Mucosa of rectum (tissue), 2 donors: Measurements from ENCODE around the gene PER2.

Experiments
- H3K27ac ChIP-seq, 2 donors: one replicate each; pipeline ENCODE4 v1.7.0; 2013; ENCODE audit warnings: inconsistent platforms in 2 of 2, low read depth in 2 of 2, low read length in 2 of 2
- H3K27me3 ChIP-seq, 2 donors: one replicate each; pipeline ENCODE4 v1.7.0; 2013; ENCODE audit warnings: low read length in 2 of 2; ENCODE audit not compliant: control insufficient read depth in 2 of 2, insufficient read depth in 2 of 2
- H3K36me3 ChIP-seq, 2 donors: one replicate each; pipeline ENCODE4 v1.7.0; 2013; ENCODE audit warnings: low read length in 2 of 2; ENCODE audit not compliant: control insufficient read depth in 2 of 2, insufficient read depth in 2 of 2
- H3K4me1 ChIP-seq, 2 donors: one replicate each; pipeline ENCODE4 v1.7.0; 2013; ENCODE audit warnings: low read length in 2 of 2, mild to moderate bottlenecking in 1 of 2; ENCODE audit not compliant: control insufficient read depth in 2 of 2, insufficient read depth in 2 of 2
- H3K4me3 ChIP-seq, 2 donors: one replicate each; pipeline ENCODE4 v1.7.0; 2013; ENCODE audit warnings: low read length in 2 of 2
- H3K9ac ChIP-seq, 2 donors: one replicate each; pipeline ENCODE4 v1.7.0; 2013; ENCODE audit warnings: low read length in 2 of 2, low read depth in 1 of 2, mild to moderate bottlenecking in 1 of 2
- H3K9me3 ChIP-seq, 2 donors: one replicate each; pipeline ENCODE4 v1.7.0; 2013; ENCODE audit warnings: low read length in 2 of 2; ENCODE audit not compliant: control insufficient read depth in 2 of 2
- donor health status: healthy.
- donor health status: Normal muscosa, but diverticular disease.

Gene PER2

GRCh38 chr2:238251331-238251730 lies 37.1 kb downstream of the PER2 start:
- Histone ChIP-seq H3K27ac (no peak overlapping the region), H3K4me3 (no peak overlapping the region), H3K9me3 (no peaks in the 10 kb centered on the region), H3K27me3 (no peaks in the 10 kb centered on the region), H3K36me3 (peaks cover 85 to 86% of the 10 kb centered on the region in 2 donors), H3K9ac (no peak overlapping the region), H3K4me1 (no peaks in the 10 kb centered on the region)

GRCh38 chr2:238250896-238251295 lies 37.5 kb downstream of the PER2 start:
- no peak overlapping the region for H3K9ac ChIP-seq
- no peaks in the 10 kb centered on the region for H3K4me1 ChIP-seq
- no peak overlapping the region for H3K4me3 ChIP-seq
- H3K27me3 ChIP-seq: no peaks in the 10 kb centered on the region
- H3K36me3 ChIP-seq: peaks cover 83 to 86% of the 10 kb centered on the region in 2 donors
- no peaks in the 10 kb centered on the region for H3K9me3 ChIP-seq
- H3K27ac ChIP-seq: no peak overlapping the region

- Histone ChIP-seq H3K9ac (no peak overlapping the region), H3K9me3 (no peaks in the 10 kb centered on the region), H3K36me3 (peaks cover 69 to 70% of the 10 kb centered on the region in 2 donors), H3K4me1 (peaks cover 6 to 7% of the 10 kb centered on the region in 2 donors), H3K27me3 (no peaks in the 10 kb centered on the region), H3K4me3 (no peak overlapping the region), H3K27ac (no peak overlapping the region)
Observed at GRCh38 chr2:238247841-238248453, 40.5 kb downstream of the PER2 start.

- Histone ChIP-seq H3K27me3 (no peaks in the 10 kb centered on the region), H3K4me1 (peaks cover 14 to 15% of the 10 kb centered on the region in 2 donors), H3K4me3 (no peak overlapping the region), H3K27ac (no peak overlapping the region), H3K9ac (no peak overlapping the region), H3K36me3 (peaks cover 62 to 63% of the 10 kb centered on the region in 2 donors), H3K9me3 (no peaks in the 10 kb centered on the region)
Observed at GRCh38 chr2:238247002-238247822, 41.2 kb downstream of the PER2 start.

GRCh38 chr2:238244151-238244550 lies 44.3 kb downstream of the PER2 start:
- Histone ChIP-seq H3K4me3 (no peak overlapping the region), H3K27me3 (no peaks in the 10 kb centered on the region), H3K27ac (no peak overlapping the region), H3K4me1 (peaks cover 14 to 28% of the 10 kb centered on the region in 2 donors), H3K36me3 (peaks cover 35 to 38% of the 10 kb centered on the region in 2 donors), H3K9me3 (no peaks in the 10 kb centered on the region), H3K9ac (no peak overlapping the region)

- Histone ChIP-seq H3K9me3 (no peaks in the 10 kb centered on the region), H3K27ac (peak overlapping the region; percentile 31 to 74), H3K36me3 (peaks cover 32 to 35% of the 10 kb centered on the region in 2 donors), H3K9ac (no peak overlapping the region), H3K27me3 (no peaks in the 10 kb centered on the region), H3K4me1 (peaks cover 16 to 28% of the 10 kb centered on the region in 2 donors), H3K4me3 (no peak overlapping the region)
Observed at GRCh38 chr2:238243496-238244076, 44.8 kb downstream of the PER2 start.

- Histone ChIP-seq H3K9ac (peak overlapping the region; percentile 14 to 26), H3K4me3 (no peak overlapping the region), H3K36me3 (peaks cover 29 to 31% of the 10 kb centered on the region in 2 donors), H3K27me3 (no peaks in the 10 kb centered on the region), H3K9me3 (no peaks in the 10 kb centered on the region), H3K4me1 (peaks cover 16 to 28% of the 10 kb centered on the region in 2 donors), H3K27ac (peak overlapping the region; percentile 31 to 74)
Observed at GRCh38 chr2:238242731-238243495, 45.5 kb downstream of the PER2 start.

- H3K9ac ChIP-seq: no peak overlapping the region
- no peaks in the 10 kb centered on the region for H3K9me3 ChIP-seq
- H3K4me3 ChIP-seq: peak overlapping the region in 1 of 2 donors; percentile 13
- H3K27ac ChIP-seq: peak overlapping the region in 1 of 2 donors; percentile 74
- peaks cover 19 to 22% of the 10 kb centered on the region in 2 donors for H3K36me3 ChIP-seq
- peaks cover 0 to 3% of the 10 kb centered on the region in 2 donors for H3K27me3 ChIP-seq
- H3K4me1 ChIP-seq: peaks cover 16 to 28% of the 10 kb centered on the region in 2 donors
Observed at GRCh38 chr2:238241970-238242369, 46.4 kb downstream of the PER2 start.

- peak overlapping the region in 1 of 2 donors; percentile 4 for H3K4me3 ChIP-seq
- peaks cover 16 to 28% of the 10 kb centered on the region in 2 donors for H3K4me1 ChIP-seq
- peaks cover 13 to 15% of the 10 kb centered on the region in 2 donors for H3K36me3 ChIP-seq
- H3K27me3 ChIP-seq: peaks cover 0 to 3% of the 10 kb centered on the region in 2 donors
- no peaks in the 10 kb centered on the region for H3K9me3 ChIP-seq
- peak overlapping the region in 1 of 2 donors; percentile 42 for H3K9ac ChIP-seq
- peak overlapping the region; percentile 34 to 48 for H3K27ac ChIP-seq
Observed at GRCh38 chr2:238240757-238241711, 47.4 kb downstream of the PER2 start.
